ENCODE results near the gene NUFIP2. TPM values are rescaled to one million over a fixed set of nuclear protein-coding genes. Genes with fewer than 3 reads are reported as not detected.
A peak's percentile ranks its signal among the peaks of the same experiment; 100 is the strongest.
"Not testable (repeated sequence)": the region's sequence is repeated elsewhere in the genome, so short reads cannot be mapped to it uniquely, and the experiment has no call there.

Gene NUFIP2
- total RNA-seq, 1 experiment from 2014 or later, result 34.0 TPM

DNA sequence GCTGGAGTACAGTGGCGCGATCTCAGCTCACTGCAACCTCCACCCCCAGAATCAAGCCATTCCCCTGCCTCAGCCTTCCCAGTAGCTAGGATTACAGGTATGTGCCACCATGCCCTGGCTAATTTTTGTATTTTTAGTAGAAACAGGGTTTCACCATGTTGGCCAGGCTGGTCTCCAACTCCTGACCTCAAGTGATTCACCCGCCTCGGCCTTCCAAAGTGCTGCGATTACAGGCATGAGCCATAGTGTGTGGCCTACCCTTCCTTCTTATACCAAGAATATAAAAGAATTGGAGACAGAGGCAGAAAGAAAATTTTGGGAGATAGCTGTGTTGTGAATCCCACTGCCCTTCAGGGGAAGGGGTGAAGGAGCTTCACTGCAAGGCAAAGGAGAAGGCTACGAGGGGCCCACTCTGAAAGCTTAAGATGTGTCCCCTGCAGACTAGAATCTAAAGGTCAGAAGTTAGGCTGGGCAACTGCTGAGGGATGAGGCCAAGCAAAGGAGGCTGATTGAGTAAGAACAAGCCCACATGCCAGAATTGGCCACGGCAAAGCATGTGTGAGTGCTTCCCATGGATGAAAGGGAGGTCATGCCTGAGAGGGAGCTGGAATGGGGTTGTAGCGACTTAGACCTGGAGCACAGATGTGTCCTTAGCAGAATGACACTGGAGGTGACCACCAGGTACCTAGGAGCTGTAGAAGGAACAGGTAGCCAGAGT, 55.7 kb downstream of the NUFIP2 start:
- no peak for DNase-seq (ENCODE audit: low read depth)

DNA sequence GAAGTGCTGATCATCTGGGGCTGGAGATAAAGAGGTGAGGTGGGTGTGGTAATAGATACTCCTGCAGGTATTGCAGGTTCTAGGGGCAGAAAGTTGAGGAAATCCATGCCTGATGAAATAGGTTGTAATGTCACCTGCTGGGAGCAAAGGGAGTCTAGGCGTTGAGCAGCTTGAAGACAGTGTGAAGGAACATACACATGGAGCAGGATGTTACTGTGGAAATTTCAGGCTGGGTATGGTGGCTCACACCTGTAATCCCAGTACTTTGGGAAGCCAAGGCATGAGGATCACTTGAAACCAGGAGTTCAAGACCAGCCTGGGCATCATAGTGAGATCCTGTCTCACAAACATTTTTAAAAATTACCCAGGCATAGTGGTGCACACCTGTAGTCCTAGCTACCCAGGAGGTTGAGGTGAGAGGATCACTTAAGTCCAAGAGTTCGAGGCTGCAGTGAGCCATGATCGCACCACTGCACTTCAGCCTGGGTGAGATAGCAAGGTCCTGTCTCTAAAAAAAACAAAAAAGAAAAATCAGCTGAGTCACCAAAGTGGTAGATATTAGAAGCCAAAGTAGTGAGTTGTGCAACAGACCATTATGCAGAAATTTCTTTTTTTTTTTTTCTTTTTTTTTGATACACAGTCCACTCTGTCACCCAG, 56.3 kb downstream of the NUFIP2 start:
- peak; percentile 62 for DNase-seq (ENCODE audit: low read depth)

DNA sequence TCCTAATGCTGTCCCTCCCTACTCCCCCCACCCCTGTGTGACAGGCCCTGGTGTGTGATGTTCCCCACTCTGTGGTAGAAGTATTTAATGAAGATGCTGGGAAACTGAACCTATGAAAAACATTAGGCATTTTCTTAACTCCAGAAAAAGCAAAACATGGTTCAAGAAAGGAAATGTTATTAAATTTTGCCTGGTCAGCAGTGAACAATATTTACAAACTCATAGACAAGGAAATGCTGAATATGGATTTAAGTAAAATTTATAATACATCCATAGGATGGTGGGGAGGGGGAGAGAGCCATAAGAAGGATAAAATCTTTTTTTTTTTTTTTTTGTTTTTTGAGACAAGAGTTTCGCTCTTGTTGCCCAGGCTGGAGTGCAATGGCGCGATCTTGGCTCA, 58.0 kb downstream of the NUFIP2 start:
- DNase-seq (ENCODE audit: low read depth), result no peak

DNA sequence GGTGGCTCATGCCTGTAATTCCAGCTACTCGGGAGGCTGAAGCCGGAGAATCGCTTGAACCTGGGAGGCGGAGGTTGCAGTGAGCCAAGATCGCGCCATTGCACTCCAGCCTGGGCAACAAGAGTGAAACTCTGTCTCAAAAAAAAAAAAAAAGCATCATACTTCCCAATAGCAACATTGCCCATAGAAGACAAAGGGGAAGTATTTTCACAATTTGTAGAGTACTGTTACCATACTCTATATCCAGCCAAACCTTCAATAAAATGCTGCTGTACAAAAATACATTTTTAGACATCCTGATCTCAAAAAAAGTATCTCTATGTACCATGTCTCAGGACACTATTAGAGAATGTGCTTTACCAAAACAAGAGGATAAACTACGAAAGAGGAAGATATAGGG, 59.0 kb downstream of the NUFIP2 start:
- DNase-seq (ENCODE audit: low read depth), result not testable (repeated sequence)

DNA sequence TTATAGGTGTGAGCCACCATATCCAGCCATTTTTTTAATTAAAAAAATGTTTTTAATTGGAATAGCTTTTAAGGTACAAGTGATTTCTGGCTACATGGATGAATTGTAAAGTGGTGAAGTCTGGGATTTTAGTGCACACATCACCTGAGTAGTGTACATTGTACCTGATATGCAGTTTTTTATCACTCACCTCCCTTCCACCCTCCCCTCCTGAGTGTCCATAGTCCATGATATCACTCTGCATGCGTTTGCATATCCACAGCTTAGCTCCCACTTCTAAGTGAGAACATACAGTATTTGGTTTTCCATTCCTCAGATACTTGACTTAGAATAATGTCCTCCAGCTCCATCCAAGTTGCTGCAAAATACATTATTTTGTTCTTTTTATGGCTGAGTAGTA, 60.6 kb downstream of the NUFIP2 start:
- DNase-seq (ENCODE audit: low read depth), result no peak

DNA sequence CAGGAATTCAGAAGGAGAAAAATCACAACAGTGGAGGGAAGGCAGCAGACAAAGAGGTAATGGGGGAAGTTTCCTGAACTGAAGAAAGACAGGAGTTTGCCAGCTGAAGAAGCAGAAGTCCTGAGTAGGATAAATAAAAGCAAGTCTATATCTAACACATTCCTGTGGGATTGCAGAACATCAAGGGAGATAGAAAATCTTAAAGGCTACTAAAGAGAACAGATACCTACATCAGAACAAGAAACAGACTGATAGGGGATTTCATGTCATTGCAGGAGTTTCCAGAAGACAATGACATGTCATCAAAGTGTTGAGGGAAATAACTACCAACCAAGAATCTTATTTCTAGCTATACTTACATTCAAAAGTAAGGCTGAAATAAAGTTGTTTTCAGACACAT, 68.6 kb downstream of the NUFIP2 start:
- no peak for DNase-seq (ENCODE audit: low read depth)

DNA sequence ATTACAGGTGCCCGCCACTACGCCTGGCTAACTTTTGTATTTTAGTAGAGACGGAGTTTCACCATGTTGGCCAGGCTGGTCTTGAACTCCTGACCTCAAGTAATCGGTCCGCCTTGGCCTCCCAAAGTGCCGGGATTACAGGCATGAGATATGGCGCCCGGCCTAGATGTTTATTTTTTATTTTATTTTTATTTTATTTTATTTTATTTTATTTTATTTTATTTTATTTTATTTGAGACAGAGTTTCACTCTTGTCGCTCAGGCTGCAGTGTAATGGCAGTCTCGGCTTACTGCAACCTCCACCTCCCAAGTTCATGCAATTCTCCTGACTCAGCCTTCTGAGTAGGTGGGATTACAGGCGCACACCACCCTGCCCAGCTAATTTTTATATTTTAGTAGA, 72.6 kb downstream of the NUFIP2 start:
- not testable (repeated sequence) for DNase-seq (ENCODE audit: low read depth)

DNA sequence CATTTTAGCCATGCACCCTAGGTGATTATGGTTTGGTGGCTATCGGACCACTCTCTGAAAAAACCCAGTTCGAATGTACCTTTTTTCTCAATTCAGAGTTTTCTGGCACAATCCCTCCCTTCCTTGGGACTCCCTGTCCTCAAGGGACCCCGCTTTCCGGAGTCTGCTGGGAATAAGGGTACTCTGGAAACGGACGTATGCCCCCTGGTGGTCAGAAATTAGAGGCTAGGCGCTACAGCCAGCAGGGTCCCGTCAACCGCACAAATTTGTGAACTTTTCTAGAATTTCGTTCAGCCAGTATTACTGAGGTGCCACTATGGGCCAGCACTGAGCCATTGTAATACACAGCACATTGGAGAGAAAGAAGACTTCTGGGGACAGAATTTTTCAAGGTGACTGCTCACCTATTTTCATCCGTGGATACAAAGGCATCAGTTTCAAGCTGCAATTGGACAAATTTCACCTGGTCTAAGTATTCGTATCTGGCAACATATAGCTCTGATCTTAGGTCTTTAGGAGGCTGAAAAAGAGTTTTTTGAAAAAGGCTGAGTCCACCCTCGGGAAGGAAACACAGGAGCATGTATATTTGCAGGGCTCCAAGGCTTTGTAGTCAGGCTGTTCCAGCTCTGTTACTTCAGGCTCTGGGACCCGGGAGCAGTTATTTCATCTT, 74.4 kb downstream of the NUFIP2 start:
- DNase-seq (ENCODE audit: low read depth), result peak; percentile 85

DNA sequence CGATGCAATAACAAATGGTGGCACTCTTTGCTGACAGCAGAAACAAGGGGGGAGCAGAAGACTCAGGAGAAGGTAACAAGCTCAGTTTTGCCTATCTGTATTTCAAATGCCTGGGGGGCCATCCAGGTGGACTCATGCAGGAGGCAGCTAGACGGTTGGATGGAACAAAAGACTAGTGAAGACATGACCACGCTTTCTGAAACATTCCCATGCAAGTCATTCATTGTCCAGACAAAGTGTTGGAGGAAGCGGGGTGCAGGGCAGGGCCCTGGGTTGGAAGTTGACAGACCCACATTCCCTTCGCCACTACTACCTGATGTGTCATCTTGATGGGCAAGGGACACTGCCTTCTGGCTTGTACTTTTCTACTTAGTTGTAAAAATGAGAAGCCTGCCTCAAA, 77.1 kb downstream of the NUFIP2 start:
- DNase-seq (ENCODE audit: low read depth), result peak; percentile 17

DNA sequence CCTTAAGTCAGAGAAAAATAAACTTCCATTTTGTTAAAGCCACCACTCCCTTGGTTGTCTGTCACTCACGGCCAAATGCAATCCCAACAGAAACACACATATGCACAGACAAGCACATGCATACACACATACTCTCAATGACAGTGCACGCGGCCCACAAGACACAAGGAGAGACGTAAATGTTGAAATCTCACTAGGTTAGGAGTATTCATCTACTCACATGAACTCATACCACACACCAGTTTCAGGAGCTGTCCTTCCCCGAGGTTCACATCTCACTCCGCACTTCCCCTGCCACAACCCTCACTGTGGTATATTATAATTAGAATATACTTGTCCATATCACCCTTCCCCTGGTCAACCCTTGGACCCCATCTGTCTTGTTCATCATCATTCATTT, 77.8 kb downstream of the NUFIP2 start:
- DNase-seq (ENCODE audit: low read depth), result no peak

DNA sequence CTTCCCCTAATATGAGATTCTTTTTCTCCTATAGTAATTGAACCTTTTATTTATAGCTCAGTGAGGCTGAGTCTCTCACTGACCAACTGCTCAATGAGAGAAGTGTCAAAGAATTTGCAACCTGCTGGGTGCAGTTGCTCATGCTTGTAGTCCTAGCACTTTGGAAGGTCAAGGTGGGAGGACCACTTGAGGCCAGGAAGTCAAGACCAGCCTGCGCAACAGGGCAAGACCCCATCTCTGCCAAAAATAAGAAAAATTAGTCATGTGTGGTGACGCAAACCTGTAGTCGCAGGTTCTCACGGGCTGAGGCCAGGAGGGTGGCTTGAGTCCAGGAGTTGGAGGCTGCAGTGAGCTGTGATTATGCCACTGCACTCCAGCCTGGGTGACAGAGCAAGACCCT, 78.2 kb downstream of the NUFIP2 start:
- DNase-seq (ENCODE audit: low read depth), result peak; percentile 78

DNA sequence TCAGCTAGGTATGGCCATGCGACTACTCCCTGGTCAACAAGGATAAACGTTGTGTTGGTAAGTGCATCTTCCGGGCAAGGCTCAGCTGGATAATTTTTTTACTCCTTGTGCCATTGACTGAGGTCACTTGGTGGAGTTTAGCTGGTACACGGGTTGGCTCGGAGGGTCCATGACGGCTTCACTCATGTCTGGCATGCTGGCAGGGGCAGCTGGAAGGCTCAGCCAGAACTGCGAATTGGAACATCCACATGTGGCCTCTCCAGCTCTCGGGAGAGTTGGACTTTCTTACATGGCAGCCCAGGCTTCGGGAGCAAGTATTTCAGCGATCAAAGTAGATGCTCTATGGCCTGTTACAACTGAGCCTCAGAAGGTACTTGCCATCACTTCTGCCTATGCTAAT, 78.8 kb downstream of the NUFIP2 start:
- DNase-seq (ENCODE audit: low read depth), result no peak

DNA sequence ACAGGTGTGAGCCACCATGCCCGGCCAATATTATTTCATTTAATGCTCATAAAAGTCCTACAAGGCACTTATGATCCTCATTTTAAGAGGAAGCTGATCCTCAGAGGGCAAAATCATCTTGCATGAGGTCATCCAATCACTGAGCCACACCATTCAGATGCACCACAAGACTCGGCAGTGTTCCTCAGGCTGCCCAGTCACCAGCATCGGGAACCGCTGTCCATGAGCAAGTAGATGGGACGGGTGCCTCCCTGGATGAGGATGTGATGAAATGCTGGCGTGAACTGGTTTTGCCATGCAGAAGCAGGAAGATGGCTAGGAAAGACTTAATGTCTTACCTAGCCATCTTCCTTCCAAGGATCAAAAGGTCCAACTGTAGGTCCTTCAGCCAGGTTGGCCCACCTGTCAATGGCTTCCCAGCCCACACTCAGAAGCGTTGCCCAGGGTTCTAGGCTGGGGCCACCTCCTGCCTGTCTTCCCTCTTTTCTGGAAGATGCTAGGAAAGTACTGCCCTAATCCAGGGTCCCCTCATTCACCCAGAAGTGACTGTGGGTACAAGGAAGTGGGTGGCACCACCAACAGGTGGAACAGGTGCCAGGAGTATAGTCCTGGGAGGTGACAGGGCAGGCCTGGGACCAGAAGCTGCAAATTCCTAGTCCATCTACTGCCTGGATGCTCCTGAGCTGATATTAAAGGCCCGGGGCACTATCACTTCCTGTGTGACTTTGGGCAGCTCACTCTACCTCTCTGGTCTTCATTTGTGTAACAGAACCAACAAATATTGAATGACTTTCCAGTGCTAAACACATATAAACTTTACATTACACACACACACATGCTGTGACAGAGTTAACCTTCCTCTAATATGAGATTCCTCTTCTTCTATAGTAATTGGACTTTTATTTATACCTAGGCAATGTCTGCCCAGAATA, 79.5 kb downstream of the NUFIP2 start:
- DNase-seq (ENCODE audit: low read depth), result peak; percentile 13

DNA sequence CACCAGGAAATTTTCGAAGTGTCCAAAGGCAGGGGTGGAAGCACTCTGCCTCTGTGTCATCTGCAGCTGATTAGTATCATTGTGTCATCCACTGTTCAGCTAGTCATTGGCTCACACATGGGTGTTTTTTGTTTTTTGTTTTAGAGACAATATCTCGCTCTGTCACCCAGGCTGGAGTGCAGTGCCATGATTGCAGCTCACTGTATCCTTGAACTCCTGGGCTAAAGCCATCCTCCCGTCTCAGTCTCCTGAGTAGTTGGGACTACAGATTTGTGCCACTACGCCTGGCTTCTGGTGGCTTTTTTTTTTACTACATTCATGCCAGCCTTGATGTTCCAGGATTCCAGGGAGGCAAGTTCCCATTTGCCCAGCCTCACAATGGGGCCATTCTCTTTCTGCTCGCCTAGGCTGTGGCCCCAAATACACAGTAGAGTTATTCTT, 81.2 kb downstream of the NUFIP2 start:
- no peak for DNase-seq (ENCODE audit: low read depth)

DNA sequence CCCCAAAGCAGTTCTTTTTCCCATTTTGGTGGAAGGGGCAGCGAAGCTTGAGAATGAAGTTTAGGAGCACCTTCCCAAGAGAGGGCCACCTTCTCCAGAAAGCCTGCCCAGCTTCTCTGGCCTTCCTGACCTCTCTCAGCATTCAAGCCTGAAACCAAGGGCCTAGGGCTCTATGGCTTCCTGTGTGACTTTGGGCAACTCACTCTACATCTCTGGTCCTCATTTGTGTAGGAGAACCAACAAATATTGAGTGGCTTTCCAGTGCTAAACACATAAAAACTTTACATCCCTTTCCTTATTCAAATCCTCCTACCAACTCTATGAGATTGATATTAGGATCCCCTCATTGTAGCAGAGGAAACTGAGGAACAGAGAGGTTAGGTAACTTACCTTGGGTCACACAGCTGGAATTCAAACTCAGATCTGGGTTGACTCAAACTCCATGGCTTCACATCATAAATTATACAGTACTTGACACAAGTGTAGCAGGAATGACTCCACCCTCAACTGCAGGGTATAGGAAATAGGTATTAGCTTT, 81.8 kb downstream of the NUFIP2 start:
- DNase-seq (ENCODE audit: low read depth), result no peak

DNA sequence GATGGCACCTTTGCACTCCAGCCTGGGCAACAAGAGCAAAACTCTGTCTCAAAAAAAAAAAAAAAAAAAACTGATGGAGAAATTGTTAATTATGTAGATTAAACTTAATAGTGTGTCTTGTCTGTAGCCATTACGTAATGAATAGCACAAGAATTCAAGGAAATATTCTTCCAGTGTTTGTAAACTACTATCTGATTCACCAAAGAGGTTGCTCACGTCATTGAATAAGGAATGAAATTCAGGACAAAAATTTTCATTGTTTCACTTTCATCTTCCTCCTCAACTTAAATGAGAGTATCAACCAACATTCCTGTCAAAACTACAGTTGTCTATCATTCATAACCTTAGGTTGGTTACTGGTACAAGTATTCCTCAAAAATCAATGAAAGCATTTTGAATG, 83.1 kb downstream of the NUFIP2 start:
- DNase-seq (ENCODE audit: low read depth), result no peak

DNA sequence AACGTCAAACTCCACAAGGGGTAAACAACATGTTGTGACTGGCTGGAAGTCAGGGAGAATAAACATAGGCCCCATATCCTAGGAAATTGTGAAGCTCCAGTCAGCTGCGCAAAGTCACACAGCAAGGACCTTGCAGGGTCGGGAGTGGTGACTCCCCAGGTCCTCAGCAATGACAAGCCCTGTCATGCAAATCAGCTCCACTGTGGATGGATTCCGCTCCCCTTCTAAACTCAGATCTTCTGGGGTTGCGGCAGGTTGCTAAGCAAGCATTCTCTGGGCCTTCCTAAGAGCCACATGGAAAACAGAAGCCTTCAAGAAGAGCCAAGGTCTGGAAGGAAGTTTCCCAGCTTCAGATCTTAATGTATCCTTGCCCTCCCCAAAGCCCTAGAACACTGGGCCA, 84.9 kb downstream of the NUFIP2 start:
- no peak for DNase-seq (ENCODE audit: low read depth)

DNA sequence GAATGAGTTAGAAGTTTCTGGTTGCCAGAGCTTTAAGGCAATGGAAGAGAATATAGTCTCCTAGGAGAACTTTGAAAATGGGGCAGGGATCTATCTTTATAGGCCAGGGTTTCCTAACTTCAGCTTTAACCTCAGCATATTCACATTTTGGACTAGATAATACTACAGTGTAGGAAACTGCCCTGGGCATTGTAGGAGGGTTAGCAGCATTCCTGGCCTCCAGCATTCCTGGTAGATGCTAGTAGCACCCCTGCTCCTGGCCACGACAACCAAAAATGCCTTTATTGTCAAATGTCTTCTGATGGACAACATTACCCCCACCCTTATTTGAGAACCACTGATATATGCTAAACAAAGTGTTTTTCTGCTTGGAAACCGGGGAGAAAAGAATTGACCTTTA, 86.0 kb downstream of the NUFIP2 start:
- DNase-seq (ENCODE audit: low read depth), result no peak

All from HT1080 (cell line).